ENCODE results near the gene GHR. TPM values are rescaled to one million over a fixed set of nuclear protein-coding genes. Genes with fewer than 3 reads are reported as not detected.

The GHR gene
- total and polyA plus RNA-seq, 2 donors (not counting 3 experiments of a cell fraction or from before 2014, with no cell fraction given), result 0.27 to 0.28 TPM

DNA sequence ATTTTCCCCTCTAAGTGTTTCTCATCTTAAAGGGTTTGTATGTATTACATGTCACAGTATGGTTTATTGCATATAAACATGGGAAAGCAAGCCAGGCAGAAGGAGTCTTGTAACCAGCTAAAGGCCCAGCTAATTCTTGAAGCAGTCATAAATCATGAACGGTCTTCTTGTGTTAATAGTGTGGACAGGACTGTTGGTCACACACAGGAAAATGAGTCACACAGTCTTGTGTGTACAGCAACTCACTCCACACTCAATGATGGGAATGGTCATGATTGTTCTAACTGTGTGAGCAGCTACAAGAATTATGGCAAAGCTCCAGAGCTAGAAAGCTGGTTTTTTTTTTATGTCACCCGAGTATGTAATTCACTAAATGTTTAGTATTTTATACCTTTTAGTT is 123.9 kb downstream of the GHR start:
- H3K27ac ChIP-seq (ENCODE audit: insufficient read depth, low read depth, low read length), result no peak overlapping the region
- no peaks in the 10 kb centered on the region for H3K9me3 ChIP-seq (replicated peaks; ENCODE audit: control insufficient read depth, insufficient read depth, low read length)
- H3K9me1 ChIP-seq (replicated peaks; ENCODE audit: control insufficient read depth, extremely low read depth, insufficient read depth, low read length), result no peaks in the 10 kb centered on the region
- no peaks in the 10 kb centered on the region for H3K79me2 ChIP-seq (ENCODE audit: control insufficient read depth, insufficient read depth, low read length)
- peak; percentile 35 for TF ChIP-seq POLR2AphosphoS5 (IDR thresholded peaks at IDR 0.05; ENCODE audit: insufficient read depth, low read depth, low read length)
- no peak for TF ChIP-seq MYC (IDR thresholded peaks at IDR 0.05; ENCODE audit: low read depth, low read length)
- no peak for TF ChIP-seq POLR2A (IDR thresholded peaks at IDR 0.05; ENCODE audit: low read depth, low read length)
- no peak for TF ChIP-seq EZH2 (IDR thresholded peaks at IDR 0.05; ENCODE audit: borderline replicate concordance, low read depth, low read length, severe bottlenecking)
- peak; percentile 92 for TF ChIP-seq JUN (IDR thresholded peaks at IDR 0.05; ENCODE audit: borderline replicate concordance, insufficient read depth, insufficient read length, low read depth)
- TF ChIP-seq FOS (IDR thresholded peaks at IDR 0.05; ENCODE audit: borderline replicate concordance, insufficient read depth, low read length), result peak; percentile 51
- TF ChIP-seq, protein P1, sequence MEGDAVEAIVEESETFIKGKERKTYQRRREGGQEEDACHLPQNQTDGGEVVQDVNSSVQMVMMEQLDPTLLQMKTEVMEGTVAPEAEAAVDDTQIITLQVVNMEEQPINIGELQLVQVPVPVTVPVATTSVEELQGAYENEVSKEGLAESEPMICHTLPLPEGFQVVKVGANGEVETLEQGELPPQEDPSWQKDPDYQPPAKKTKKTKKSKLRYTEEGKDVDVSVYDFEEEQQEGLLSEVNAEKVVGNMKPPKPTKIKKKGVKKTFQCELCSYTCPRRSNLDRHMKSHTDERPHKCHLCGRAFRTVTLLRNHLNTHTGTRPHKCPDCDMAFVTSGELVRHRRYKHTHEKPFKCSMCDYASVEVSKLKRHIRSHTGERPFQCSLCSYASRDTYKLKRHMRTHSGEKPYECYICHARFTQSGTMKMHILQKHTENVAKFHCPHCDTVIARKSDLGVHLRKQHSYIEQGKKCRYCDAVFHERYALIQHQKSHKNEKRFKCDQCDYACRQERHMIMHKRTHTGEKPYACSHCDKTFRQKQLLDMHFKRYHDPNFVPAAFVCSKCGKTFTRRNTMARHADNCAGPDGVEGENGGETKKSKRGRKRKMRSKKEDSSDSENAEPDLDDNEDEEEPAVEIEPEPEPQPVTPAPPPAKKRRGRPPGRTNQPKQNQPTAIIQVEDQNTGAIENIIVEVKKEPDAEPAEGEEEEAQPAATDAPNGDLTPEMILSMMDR (IDR thresholded peaks at IDR 0.05; ENCODE audit: extremely low read depth in 1 of 2, insufficient read depth in 1 of 2, low read depth in 1 of 2, low read length in 2 of 2), result no peak
- TF ChIP-seq, protein P2, sequence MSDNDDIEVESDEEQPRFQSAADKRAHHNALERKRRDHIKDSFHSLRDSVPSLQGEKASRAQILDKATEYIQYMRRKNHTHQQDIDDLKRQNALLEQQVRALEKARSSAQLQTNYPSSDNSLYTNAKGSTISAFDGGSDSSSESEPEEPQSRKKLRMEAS (IDR thresholded peaks at IDR 0.05; ENCODE audit: insufficient read depth, insufficient read length), result no peak
- no peak for TF ChIP-seq GATA2 (IDR thresholded peaks at IDR 0.05; ENCODE audit: insufficient read depth, insufficient read length, low read depth, low read length)
- no peaks in the 10 kb centered on the region for H3K27me3 ChIP-seq (ENCODE audit: control insufficient read depth in 2 of 2, insufficient read depth in 2 of 2, low read length in 2 of 2)
- no TSS peak for BruUV-seq (replicated peaks)
- no peak overlapping the region for H3K9ac ChIP-seq (replicated peaks; ENCODE audit: extremely low read depth, insufficient read depth, low read length)
- peak; percentile 74 for FAIRE-seq
- ChIA-PET CTCF (interaction anchor here (1.2 kb wide), 1 partner anchor 36 kb away, joined by 5 read pairs; no protein-coding TSS in a partner anchor), POLR2A (no interaction called here)
- H3K4me3 ChIP-seq (replicated peaks in 1 of 3; ENCODE audit: insufficient read depth in 1 of 3, low read depth in 1 of 3, low read length in 3 of 3), result no peak overlapping the region
- no peak overlapping the region for H3K4me2 ChIP-seq (ENCODE audit: insufficient read depth, low read length)
- H2AFZ ChIP-seq (ENCODE audit: low read depth, low read length), result no peak overlapping the region
- dilution Hi-C loops (cut with MboI; ENCODE audit: extremely low pct_ligation_motif_present, low sequenced_read_pairs), result no loop called here
- no peaks in the 10 kb centered on the region for H4K20me1 ChIP-seq (replicated peaks; ENCODE audit: control insufficient read depth, extremely low read depth, insufficient read depth, low read length)
- intact Hi-C loops (cut with micrococcal nuclease), result no loop called here
- H3K4me1 ChIP-seq (ENCODE audit: control insufficient read depth, extremely low read depth, insufficient read depth, low read length), result peaks cover 7% of the 10 kb centered on the region
- no peaks in the 10 kb centered on the region for H3K36me3 ChIP-seq (ENCODE audit: control insufficient read depth in 2 of 2, extremely low read depth in 1 of 2, insufficient read depth in 2 of 2, low read length in 2 of 2)
- DNase-seq (ENCODE audit: low read depth, low spot score), result peak; percentile 80
